Neural progenitor cell (in vitro differentiated cells): ENCODE results near the gene NHLRC4. TPM values are rescaled to one million over a fixed set of nuclear protein-coding genes. Genes with fewer than 3 reads are reported as not detected.

Experiments used
- DNase-seq: peaks from one replicate; pipeline ENCODE4 v3.0.0-alpha.2; 2016; ENCODE audit warnings: low spot score
- H2AFZ ChIP-seq: fragments of 200-600 bp; sonication (generic); replicated peaks from 2 replicates; pipeline ENCODE4 v1.6.1; 2016; ENCODE audit warnings: antibody characterized with exemption
- H3F3A ChIP-seq: fragments of 200-600 bp; sonication (generic); 2 replicates; pipeline ENCODE4 v1.6.1; 2016; ENCODE audit warnings: antibody characterized with exemption, low read depth
- H3K27ac ChIP-seq: fragments of 200-600 bp; sonication (generic); 2 replicates; pipeline ENCODE4 v1.5.1; 2016; ENCODE audit warnings: mild to moderate bottlenecking
- H3K27me3 ChIP-seq: fragments of 200-600 bp; sonication (generic); 2 replicates; pipeline ENCODE4 v1.6.1; 2016; ENCODE audit warnings: mild to moderate bottlenecking, moderate library complexity
- H3K36me3 ChIP-seq: fragments of 200-600 bp; sonication (generic); 2 replicates; pipeline ENCODE4 v1.5.1; 2016
- H3K4me1 ChIP-seq: fragments of 200-600 bp; sonication (generic); 2 replicates; pipeline ENCODE4 v1.6.1; 2016; ENCODE audit warnings: mixed run types
- H3K4me2 ChIP-seq: fragments of 200-600 bp; sonication (generic); 2 replicates; pipeline ENCODE4 v1.6.1; 2016
- H3K4me3 ChIP-seq: fragments of 200-600 bp; sonication (generic); 2 replicates; pipeline ENCODE4 v1.5.1; 2016
- H3K79me2 ChIP-seq: fragments of 200-600 bp; sonication (generic); 2 replicates; pipeline ENCODE4 v1.6.1; 2016; ENCODE audit warnings: low read depth
- H3K9ac ChIP-seq: fragments of 200-600 bp; sonication (generic); 2 replicates; pipeline ENCODE4 v1.6.1; 2016
- H3K9me3 ChIP-seq: fragments of 200-600 bp; sonication (generic); 2 replicates; pipeline ENCODE4 v1.5.1; 2016; ENCODE audit warnings: low read depth
- H4K20me1 ChIP-seq: fragments of 200-600 bp; sonication (generic); 2 replicates; pipeline ENCODE4 v1.6.1; 2016; ENCODE audit warnings: low read depth
- H3K27ac Mint-ChIP-seq: 3 replicates; pipeline ENCODE4 v1.8.0; 2021; ENCODE audit warnings: mixed read lengths
- H3K27me3 Mint-ChIP-seq: 2 replicates; pipeline ENCODE4 v1.8.0; 2022; ENCODE audit warnings: low read depth, mild to moderate bottlenecking, inconsistent platforms, moderate library complexity, mixed read lengths; ENCODE audit not compliant: insufficient read depth
- H3K36me3 Mint-ChIP-seq: 3 replicates; pipeline ENCODE4 v1.8.0; 2021; ENCODE audit warnings: mixed read lengths
- H3K4me1 Mint-ChIP-seq: 3 replicates; pipeline ENCODE4 v1.8.0; 2021; ENCODE audit warnings: mixed read lengths
- H3K4me3 Mint-ChIP-seq: 3 replicates; pipeline ENCODE4 v1.8.0; 2021; ENCODE audit warnings: mild to moderate bottlenecking, moderate library complexity, mixed read lengths
- H3K9me3 Mint-ChIP-seq: 3 replicates; pipeline ENCODE4 v1.8.0; 2020; ENCODE audit warnings: mixed read lengths
- CTCF ChIP-seq: fragments of 200-600 bp; sonication (generic); IDR thresholded peaks from 2 replicates; pipeline ENCODE4 v1.5.1; 2017; ENCODE audit warnings: antibody characterized with exemption, mild to moderate bottlenecking
- EZH2 ChIP-seq: fragments of 200-600 bp; sonication (generic); IDR thresholded peaks from 2 replicates; pipeline ENCODE4 v1.6.1; 2017; ENCODE audit warnings: antibody characterized with exemption, mild to moderate bottlenecking, moderate library complexity
- EZH2phosphoT487 ChIP-seq: fragments of 200-600 bp; sonication (generic); IDR thresholded peaks from 2 replicates; pipeline ENCODE4 v1.6.1; 2017; ENCODE audit warnings: antibody characterized with exemption
- total RNA-seq: library from RNA; depleted of rRNA; stranded (reverse); fragments of >200 nt; gene quantifications from 2 replicates; pipeline ENCODE4 v1.2.3, GENCODE V29; 2015; ENCODE audit warnings: low replicate concordance

Gene NHLRC4
- total RNA-seq, 1 donor from 2014 or later, result not detected

DNA sequence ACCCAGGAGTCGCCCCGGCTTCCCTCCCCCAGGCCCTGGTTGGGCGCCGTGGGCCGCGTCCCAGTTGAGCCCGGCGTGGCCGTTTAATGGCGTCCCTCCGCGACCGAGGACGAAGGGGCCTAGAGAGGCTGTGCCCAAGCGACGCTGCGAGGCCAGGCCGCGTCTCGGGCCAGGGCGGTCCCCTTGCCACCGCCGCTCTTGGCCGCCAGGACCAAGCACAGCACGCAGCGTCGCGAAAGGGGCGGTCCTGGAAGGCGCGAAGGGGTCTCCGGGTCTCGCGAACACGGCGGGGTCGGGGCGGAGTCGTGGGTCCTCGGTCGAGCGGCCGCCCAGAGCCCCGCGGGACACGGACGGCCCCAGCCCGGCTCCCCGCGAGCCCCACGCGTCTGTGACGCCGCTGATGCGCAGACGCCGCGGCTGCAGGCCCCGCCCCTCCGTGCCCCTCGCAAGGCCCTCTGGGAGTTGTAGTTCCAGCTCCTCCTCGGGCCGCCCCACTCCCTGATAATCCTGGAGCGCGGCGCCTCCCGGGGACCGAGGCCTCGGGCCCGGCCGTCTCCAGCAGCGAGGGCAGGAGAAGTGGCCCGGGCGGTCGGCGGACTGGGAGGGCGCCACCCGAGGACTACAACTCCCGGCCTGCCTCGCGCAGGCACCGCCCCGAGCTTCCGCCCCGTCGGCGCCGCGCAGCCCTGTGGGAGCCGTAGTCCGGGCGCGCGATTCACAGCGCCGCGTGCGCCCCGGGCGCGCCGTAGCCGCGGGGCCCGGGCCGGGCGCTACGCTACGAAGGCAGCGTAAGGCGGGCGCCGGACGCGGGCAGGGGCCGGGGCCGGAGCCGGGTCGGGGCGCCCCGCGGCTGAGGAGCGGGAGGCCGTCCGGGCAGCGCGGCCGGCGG is 39.5 kb upstream of the NHLRC4 start, which contains the start of gene CAPN15:
Gene CAPN15, plus strand, starts transcription at position 698 of the 889 bp plus-strand sequence. CDS start 19,127 bp downstream, outside the sequence.
- H3K36me3 Mint-ChIP-seq, result peaks cover 2% of the 10 kb centered on the region
- no peaks in the 10 kb centered on the region for H3K27me3 ChIP-seq
- H3K79me2 ChIP-seq, result peaks cover 55% of the 10 kb centered on the region
- peak; percentile 95 for DNase-seq
- H4K20me1 ChIP-seq, result peaks cover 73% of the 10 kb centered on the region
- H3K9me3 Mint-ChIP-seq, result no peaks in the 10 kb centered on the region
- peaks cover 22% of the 10 kb centered on the region for H3K4me1 Mint-ChIP-seq
- peak within 1 kb of the TSS; percentile 92 for H3K27ac ChIP-seq
- peak within 1 kb of the TSS; percentile 96 for H3K4me2 ChIP-seq
- H3K9ac ChIP-seq, result peak within 1 kb of the TSS; percentile 68
- peaks cover 13% of the 10 kb centered on the region for H3K4me1 ChIP-seq
- H3K36me3 ChIP-seq, result no peaks in the 10 kb centered on the region
- TF ChIP-seq EZH2phosphoT487, result no peak
- TF ChIP-seq CTCF, result peak; percentile 29
- peak within 1 kb of the TSS; percentile 82 for H3K4me3 ChIP-seq
- H3K27ac Mint-ChIP-seq, result peak within 1 kb of the TSS; percentile 96
- peak within 1 kb of the TSS; percentile 91 for H3K4me3 Mint-ChIP-seq
- H3K27me3 Mint-ChIP-seq, result peaks cover 9% of the 10 kb centered on the region
- peaks cover 6% of the 10 kb centered on the region for H3F3A ChIP-seq
- no peaks in the 10 kb centered on the region for H3K9me3 ChIP-seq
- peak within 1 kb of the TSS; percentile 70 for H2AFZ ChIP-seq

- Histone ChIP-seq H3K36me3 (no peaks in the 10 kb centered on the region), H3K4me2 (peak overlapping the region; percentile 96), H2AFZ (no peak overlapping the region), H3K4me1 (peaks cover 13% of the 10 kb centered on the region), H3K9me3 (no peaks in the 10 kb centered on the region), H3K27ac (no peak overlapping the region), H3K9ac (peak overlapping the region; percentile 57), H3F3A (peaks cover 3% of the 10 kb centered on the region), H3K79me2 (peaks cover 65% of the 10 kb centered on the region), H4K20me1 (peaks cover 78% of the 10 kb centered on the region), H3K4me3 (peak overlapping the region; percentile 71), H3K27me3 (no peaks in the 10 kb centered on the region)
- TF ChIP-seq EZH2phosphoT487 (no peak), EZH2 (no peak), CTCF (no peak)
- Mint-ChIP-seq H3K36me3 (peaks cover 2% of the 10 kb centered on the region), H3K27me3 (peaks cover 9% of the 10 kb centered on the region), H3K4me3 (peak overlapping the region; percentile 89), H3K27ac (peak overlapping the region; percentile 33), H3K4me1 (peaks cover 22% of the 10 kb centered on the region), H3K9me3 (no peaks in the 10 kb centered on the region)
- peak; percentile 62 for DNase-seq
Observed at GRCh38 chr16:528111-529011, 38.4 kb upstream of the NHLRC4 start.

GRCh38 chr16:529012-529575 is 37.7 kb upstream of the NHLRC4 start:
- no peak for TF ChIP-seq EZH2
- TF ChIP-seq EZH2phosphoT487, result no peak
- TF ChIP-seq CTCF, result no peak
- Mint-ChIP-seq H3K27me3 (peaks cover 9% of the 10 kb centered on the region), H3K27ac (no peak overlapping the region)

More at GRCh38 chr16:529012-529575, 37.7 kb upstream of the NHLRC4 start:
- H3K4me1 ChIP-seq, result peaks cover 13% of the 10 kb centered on the region
- H3K4me2 ChIP-seq, result peak overlapping the region; percentile 96
- H3K36me3 Mint-ChIP-seq, result peaks cover 2% of the 10 kb centered on the region
- no peaks in the 10 kb centered on the region for H3K9me3 Mint-ChIP-seq
- no peaks in the 10 kb centered on the region for H3K27me3 ChIP-seq
- no peak overlapping the region for H3K27ac ChIP-seq
- no peaks in the 10 kb centered on the region for H3K9me3 ChIP-seq
- H3K4me3 Mint-ChIP-seq, result peak overlapping the region; percentile 89
- H3K36me3 ChIP-seq, result no peaks in the 10 kb centered on the region
- peaks cover 5% of the 10 kb centered on the region for H3F3A ChIP-seq
- peak overlapping the region; percentile 71 for H3K4me3 ChIP-seq
- H2AFZ ChIP-seq, result no peak overlapping the region
- H3K79me2 ChIP-seq, result peaks cover 72% of the 10 kb centered on the region
- H3K4me1 Mint-ChIP-seq, result peaks cover 22% of the 10 kb centered on the region
- H4K20me1 ChIP-seq, result peaks cover 83% of the 10 kb centered on the region
- peak overlapping the region; percentile 57 for H3K9ac ChIP-seq
- no peak for DNase-seq
